Loucy (cell line): ENCODE measurements around the gene MT1A.

Source experiments
- H2AFZ ChIP-seq: fragments of 200-600 bp; sonication (generic); 2 replicates; pipeline ENCODE4 v1.6.0; 2016; ENCODE audit warnings: antibody characterized with exemption, mild to moderate bottlenecking, low read length, moderate library complexity
- H3F3A ChIP-seq: fragments of 200-600 bp; 2 replicates; pipeline ENCODE4 v1.6.0; 2016; ENCODE audit warnings: antibody characterized with exemption, low read depth, mild to moderate bottlenecking
- H3K27me3 ChIP-seq: fragments of 200-600 bp; sonication (generic); 2 replicates; pipeline ENCODE4 v1.6.1; 2014; ENCODE audit warnings: low read length, mild to moderate bottlenecking; ENCODE audit not compliant: insufficient read depth, poor library complexity, severe bottlenecking
- H3K36me3 ChIP-seq: fragments of 200-600 bp; sonication (generic); 2 replicates; pipeline ENCODE4 v1.6.1; 2016; ENCODE audit warnings: low read length; ENCODE audit not compliant: insufficient read depth
- H3K4me1 ChIP-seq: fragments of 200-600 bp; sonication (generic); 2 replicates; pipeline ENCODE4 v1.5.1; 2014; ENCODE audit warnings: low read length, mild to moderate bottlenecking; ENCODE audit not compliant: insufficient read depth, poor library complexity, severe bottlenecking
- H3K4me2 ChIP-seq: fragments of 200-600 bp; sonication (generic); 2 replicates; pipeline ENCODE4 v1.6.0; 2014; ENCODE audit warnings: antibody characterized with exemption, low read length, low read depth, mild to moderate bottlenecking; ENCODE audit not compliant: poor library complexity, severe bottlenecking
- H3K4me3 ChIP-seq: fragments of 200-600 bp; sonication (generic); 2 replicates; pipeline ENCODE4 v1.5.1; 2014; ENCODE audit warnings: low read length, mild to moderate bottlenecking, mixed read lengths; ENCODE audit not compliant: poor library complexity, severe bottlenecking
- H3K79me2 ChIP-seq: fragments of 200-600 bp; sonication (generic); 2 replicates; pipeline ENCODE4 v1.6.1; 2014; ENCODE audit warnings: low read length; ENCODE audit not compliant: insufficient read depth
- H3K9ac ChIP-seq: fragments of 200-600 bp; sonication (generic); 2 replicates; pipeline ENCODE4 v1.6.0; 2014; ENCODE audit warnings: mild to moderate bottlenecking, low read depth, low read length, moderate library complexity; ENCODE audit not compliant: poor library complexity, severe bottlenecking
- H3K9me2 ChIP-seq: fragments of 200-600 bp; sonication (generic); replicated peaks from 2 replicates; pipeline ENCODE4 v1.6.1; 2016; ENCODE audit warnings: low read depth, low read length, mixed read lengths
- H3K9me3 ChIP-seq: fragments of 200-600 bp; sonication (generic); 2 replicates; pipeline ENCODE4 v1.6.1; 2014; ENCODE audit warnings: mild to moderate bottlenecking, antibody characterized with exemption, low read length, low read depth; ENCODE audit not compliant: insufficient read depth
- H4K20me1 ChIP-seq: fragments of 200-600 bp; sonication (generic); 2 replicates; pipeline ENCODE4 v1.6.0; 2014; ENCODE audit warnings: antibody characterized with exemption, low read length, mild to moderate bottlenecking; ENCODE audit not compliant: insufficient read depth, poor library complexity, severe bottlenecking
- EZH2phosphoT487 ChIP-seq: fragments of 200-600 bp; IDR thresholded peaks from 2 replicates; pipeline ENCODE4 v1.6.1; 2018; ENCODE audit warnings: antibody characterized with exemption, mild to moderate bottlenecking, moderate library complexity, borderline replicate concordance
- TF ChIP-seq, protein P1 (sequence below): fragments of 200-600 bp; sonication (generic); conservative IDR thresholded peaks from 2 replicates; pipeline ENCODE4 v1.5.1; 2014; ENCODE audit warnings: mild to moderate bottlenecking, antibody characterized with exemption, low read length

Gene MT1A

DNA sequence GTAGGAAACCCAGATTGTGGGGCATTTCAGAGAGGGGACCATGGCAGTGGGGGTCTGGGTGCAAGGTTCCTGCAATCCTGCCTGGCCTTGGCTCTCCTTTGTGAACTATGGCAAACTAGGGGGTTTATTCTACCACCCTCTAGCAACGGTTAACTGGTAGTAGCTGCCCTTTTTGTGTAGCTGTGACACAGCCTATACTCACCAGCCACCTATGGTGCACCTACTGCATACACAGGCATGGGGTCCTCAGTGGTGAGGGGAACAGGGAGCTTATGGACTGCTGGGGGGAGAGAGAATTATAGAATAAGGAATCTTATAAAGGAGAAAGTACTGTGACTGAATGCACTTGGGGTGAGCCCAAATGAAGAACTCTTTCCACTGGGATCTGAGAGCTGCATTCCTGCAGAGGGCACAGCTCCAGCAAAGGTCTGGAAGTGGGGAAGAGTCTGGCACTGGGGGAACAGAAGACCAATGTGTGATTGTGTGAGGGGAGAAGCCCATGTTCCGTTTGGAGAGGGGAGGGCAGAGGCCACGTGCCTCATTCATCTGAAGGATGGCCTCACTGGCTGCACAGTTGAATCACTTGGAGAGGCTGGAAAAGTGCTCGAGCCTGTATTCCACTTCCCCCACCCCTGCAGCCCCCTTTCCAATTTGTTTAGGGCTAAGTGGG, 45.9 kb downstream of the MT1A start:
- no peaks in the 10 kb centered on the region for H3K27me3 ChIP-seq
- no peak overlapping the region for H3K4me2 ChIP-seq
- TF ChIP-seq, protein P1, sequence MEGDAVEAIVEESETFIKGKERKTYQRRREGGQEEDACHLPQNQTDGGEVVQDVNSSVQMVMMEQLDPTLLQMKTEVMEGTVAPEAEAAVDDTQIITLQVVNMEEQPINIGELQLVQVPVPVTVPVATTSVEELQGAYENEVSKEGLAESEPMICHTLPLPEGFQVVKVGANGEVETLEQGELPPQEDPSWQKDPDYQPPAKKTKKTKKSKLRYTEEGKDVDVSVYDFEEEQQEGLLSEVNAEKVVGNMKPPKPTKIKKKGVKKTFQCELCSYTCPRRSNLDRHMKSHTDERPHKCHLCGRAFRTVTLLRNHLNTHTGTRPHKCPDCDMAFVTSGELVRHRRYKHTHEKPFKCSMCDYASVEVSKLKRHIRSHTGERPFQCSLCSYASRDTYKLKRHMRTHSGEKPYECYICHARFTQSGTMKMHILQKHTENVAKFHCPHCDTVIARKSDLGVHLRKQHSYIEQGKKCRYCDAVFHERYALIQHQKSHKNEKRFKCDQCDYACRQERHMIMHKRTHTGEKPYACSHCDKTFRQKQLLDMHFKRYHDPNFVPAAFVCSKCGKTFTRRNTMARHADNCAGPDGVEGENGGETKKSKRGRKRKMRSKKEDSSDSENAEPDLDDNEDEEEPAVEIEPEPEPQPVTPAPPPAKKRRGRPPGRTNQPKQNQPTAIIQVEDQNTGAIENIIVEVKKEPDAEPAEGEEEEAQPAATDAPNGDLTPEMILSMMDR = no peak
- TF ChIP-seq EZH2phosphoT487 = no peak
- no peak overlapping the region for H3K9ac ChIP-seq
- no peaks in the 10 kb centered on the region for H3F3A ChIP-seq
- no peak overlapping the region for H2AFZ ChIP-seq
- H3K79me2 ChIP-seq = peaks cover 5% of the 10 kb centered on the region; the same call in 1 of the 2 replicates
- H3K9me2 ChIP-seq = no peaks in the 10 kb centered on the region
- H4K20me1 ChIP-seq = no peaks in the 10 kb centered on the region
- H3K9me3 ChIP-seq = no peaks in the 10 kb centered on the region
- H3K4me3 ChIP-seq = no peak overlapping the region
- no peaks in the 10 kb centered on the region for H3K36me3 ChIP-seq
- peaks cover 10% of the 10 kb centered on the region for H3K4me1 ChIP-seq

DNA sequence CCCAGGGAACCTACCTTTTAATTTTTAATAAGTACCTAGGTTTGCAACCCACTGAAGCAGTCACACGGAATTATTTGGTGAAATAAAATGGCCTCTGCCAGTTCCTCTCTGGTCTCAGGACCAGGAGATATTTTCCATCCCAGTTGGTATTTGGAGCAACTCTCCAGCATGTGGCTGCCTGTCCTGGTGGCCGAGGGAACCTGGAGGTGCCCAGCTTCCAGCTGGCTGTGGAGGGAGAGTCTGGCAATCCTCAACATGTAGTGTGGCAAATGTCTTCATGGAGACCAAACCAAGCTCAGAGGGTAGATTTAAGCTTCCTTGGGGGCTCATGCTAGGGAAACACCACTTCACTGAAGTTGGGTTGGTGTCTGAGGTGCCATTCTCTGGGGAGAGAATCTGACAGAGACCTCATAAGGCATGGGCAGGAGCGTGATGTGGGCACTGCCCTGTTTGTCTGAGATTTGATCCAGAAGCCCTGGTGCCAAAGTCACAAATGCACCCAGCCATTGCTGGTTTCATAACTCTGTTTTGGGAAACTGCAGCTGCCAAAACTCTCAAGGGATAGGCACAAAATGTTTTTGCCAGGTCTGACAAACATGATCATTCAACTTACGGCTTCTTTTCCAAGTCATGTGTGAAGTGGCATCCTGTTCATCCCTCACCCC, 46.6 kb downstream of the MT1A start:
- Histone ChIP-seq H3K9ac (no peak overlapping the region), H3K4me2 (no peak overlapping the region), H4K20me1 (no peaks in the 10 kb centered on the region), H3K4me1 (peaks cover 10% of the 10 kb centered on the region), H3K9me3 (no peaks in the 10 kb centered on the region), H2AFZ (no peak overlapping the region), H3K27me3 (no peaks in the 10 kb centered on the region), H3K4me3 (no peak overlapping the region), H3K79me2 (peaks cover 5% of the 10 kb centered on the region; the same call in 1 of the 2 replicates), H3F3A (no peaks in the 10 kb centered on the region), H3K9me2 (no peaks in the 10 kb centered on the region), H3K36me3 (no peaks in the 10 kb centered on the region)
- TF ChIP-seq EZH2phosphoT487 = no peak
- TF ChIP-seq, protein P1 = no peak

DNA sequence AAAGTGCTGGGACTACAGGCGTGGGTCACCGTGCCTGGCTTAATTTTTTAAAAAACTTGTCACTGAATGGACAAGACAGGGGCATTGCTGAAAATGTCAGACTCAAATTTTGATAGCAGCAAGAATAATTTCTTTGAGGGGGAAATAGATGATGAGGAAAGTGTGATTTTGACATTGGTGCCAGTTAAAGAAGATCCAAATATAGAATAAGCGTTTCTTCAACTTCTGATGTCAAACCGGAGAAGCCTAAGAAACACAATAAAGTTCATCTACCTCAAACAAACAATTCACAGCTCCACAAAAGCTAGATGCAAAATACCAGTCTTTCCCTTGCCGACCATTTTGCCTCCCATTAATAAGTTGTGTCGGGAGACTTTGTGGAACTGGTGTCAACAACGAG, 48.3 kb downstream of the MT1A start:
- H3K4me1 ChIP-seq = peaks cover 10% of the 10 kb centered on the region
- H3K9ac ChIP-seq = no peak overlapping the region
- H3F3A ChIP-seq = no peaks in the 10 kb centered on the region
- H3K27me3 ChIP-seq = no peaks in the 10 kb centered on the region
- no peak overlapping the region for H3K4me2 ChIP-seq
- H3K4me3 ChIP-seq = no peak overlapping the region
- H2AFZ ChIP-seq = no peak overlapping the region
- H3K79me2 ChIP-seq = peaks cover 5% of the 10 kb centered on the region; the same call in 1 of the 2 replicates
- H3K36me3 ChIP-seq = no peaks in the 10 kb centered on the region
- no peaks in the 10 kb centered on the region for H4K20me1 ChIP-seq
- no peaks in the 10 kb centered on the region for H3K9me3 ChIP-seq
- TF ChIP-seq, protein P1 = no peak
- TF ChIP-seq EZH2phosphoT487 = no peak
- H3K9me2 ChIP-seq = no peaks in the 10 kb centered on the region
